Hepatocyte (in vitro differentiated cells): ENCODE measurements around the gene WDR17.

Experiments
- CTCF ChIP-seq: fragments of 200-600 bp; sonication (generic); IDR thresholded peaks from 2 replicates; pipeline ENCODE4 v1.5.1; 2016; ENCODE audit warnings: antibody characterized with exemption, mild to moderate bottlenecking; ENCODE audit not compliant: poor library complexity
- EZH2 ChIP-seq: fragments of 200-600 bp; sonication (generic); IDR thresholded peaks from 2 replicates; pipeline ENCODE4 v1.6.1; 2016; ENCODE audit warnings: antibody characterized with exemption, mild to moderate bottlenecking, borderline replicate concordance
- EZH2phosphoT487 ChIP-seq: fragments of 200-600 bp; sonication (generic); IDR thresholded peaks from one replicate; pipeline ENCODE4 v1.6.1; 2018; ENCODE audit warnings: antibody characterized with exemption, mild to moderate bottlenecking, low read depth, moderate library complexity; ENCODE audit not compliant: unreplicated experiment, severe bottlenecking

DNA sequence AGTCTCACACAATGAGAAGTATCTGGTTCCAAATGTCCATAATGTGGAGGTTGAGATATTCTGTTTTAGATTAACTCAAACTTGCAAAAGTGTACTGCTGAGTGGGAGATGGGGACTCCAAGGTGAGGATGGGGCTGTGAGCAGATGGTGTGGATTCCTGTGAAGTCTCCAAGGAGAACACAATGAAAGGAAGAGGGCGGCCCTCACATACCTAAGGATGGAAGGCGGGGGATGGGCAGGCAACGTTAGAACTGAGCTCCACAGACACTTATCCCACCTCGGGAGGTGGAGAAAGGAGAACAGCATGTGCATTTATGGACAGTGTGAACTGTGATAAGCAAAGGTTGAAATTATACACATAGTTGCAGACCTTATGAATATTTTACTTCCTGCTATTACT, 139.7 kb downstream of the WDR17 start:
- TF ChIP-seq CTCF (no peak), EZH2 (no peak), EZH2phosphoT487 (no peak)
